DMS 273 treated with DMSO at 0.1 percent for 48 hours (cell line): ENCODE results near the gene FCN3.
A peak's percentile ranks its signal among the peaks of the same experiment; 100 is the strongest.
"Not testable (repeated sequence)": the region's sequence is repeated elsewhere in the genome, so short reads cannot be mapped to it uniquely, and the experiment has no call there.

Experiments
- DNase-seq: peaks from one replicate; lab custom pipeline; 2025; lab: John Stamatoyannopoulos, UW

FCN3 gene

GRCh38 chr1:27399251-27400025, 24.8 kb upstream of the FCN3 start:
- DNase-seq = no peak

- DNase-seq = no peak
Measured at GRCh38 chr1:27398405-27399149, 24.0 kb upstream of the FCN3 start.

- DNase-seq = no peak
Measured at GRCh38 chr1:27397749-27398148, 23.1 kb upstream of the FCN3 start.

- DNase-seq = no peak
Measured at GRCh38 chr1:27397110-27397509, 22.5 kb upstream of the FCN3 start.

- DNase-seq = peak; percentile 48
Measured at GRCh38 chr1:27395441-27396195, 21.0 kb upstream of the FCN3 start.

- no peak for DNase-seq
Measured at GRCh38 chr1:27394925-27395324, 20.3 kb upstream of the FCN3 start.

- no peak for DNase-seq
Measured at GRCh38 chr1:27394282-27394658, 19.6 kb upstream of the FCN3 start.

- DNase-seq = no peak
Measured at GRCh38 chr1:27393641-27394281, 19.1 kb upstream of the FCN3 start.

GRCh38 chr1:27392778-27393635, 18.4 kb upstream of the FCN3 start:
- no peak for DNase-seq

- peak; percentile 57 for DNase-seq
Measured at GRCh38 chr1:27392096-27392777, 17.6 kb upstream of the FCN3 start, which contains the start of gene GPR3. Gene GPR3, plus strand, starts transcription at chr1:27392622. Its CDS starts 1,177 bp downstream, at chr1:27393799.

- no peak for DNase-seq
Measured at GRCh38 chr1:27391511-27392095, 17.0 kb upstream of the FCN3 start.

GRCh38 chr1:27388337-27389005, 13.8 kb upstream of the FCN3 start:
- no peak for DNase-seq

GRCh38 chr1:27384797-27385196, 10.2 kb upstream of the FCN3 start:
- DNase-seq = not testable (repeated sequence)

GRCh38 chr1:27383661-27384060, 9.0 kb upstream of the FCN3 start:
- DNase-seq = no peak

- DNase-seq = no peak
Measured at GRCh38 chr1:27383039-27383605, 8.5 kb upstream of the FCN3 start, which contains the start of gene CD164L2. Gene CD164L2, minus strand, starts transcription at chr1:27383333. Its CDS starts 94 bp downstream, at chr1:27383239.

GRCh38 chr1:27381969-27382762, 7.5 kb upstream of the FCN3 start:
- no peak for DNase-seq

GRCh38 chr1:27380766-27381733, 6.4 kb upstream of the FCN3 start:
- DNase-seq = no peak
